Head of caudate nucleus (tissue), 42 donors: ENCODE measurements around the gene LRP1B.

Experiments
- DNase-seq, 42 donors: peaks; one replicate each; pipeline versions ENCODE4 v3.0.0 to v3.0.0-alpha.2; 2020 to 2021; ENCODE audit warnings: mixed read lengths in 7 of 42
- intact Hi-C: fragments of 100-400 bp; cut with DNase I; formaldehyde crosslinking; loops from one replicate; pipeline ENCODE4 v1.15.0; 2022

Gene LRP1B

DNA sequence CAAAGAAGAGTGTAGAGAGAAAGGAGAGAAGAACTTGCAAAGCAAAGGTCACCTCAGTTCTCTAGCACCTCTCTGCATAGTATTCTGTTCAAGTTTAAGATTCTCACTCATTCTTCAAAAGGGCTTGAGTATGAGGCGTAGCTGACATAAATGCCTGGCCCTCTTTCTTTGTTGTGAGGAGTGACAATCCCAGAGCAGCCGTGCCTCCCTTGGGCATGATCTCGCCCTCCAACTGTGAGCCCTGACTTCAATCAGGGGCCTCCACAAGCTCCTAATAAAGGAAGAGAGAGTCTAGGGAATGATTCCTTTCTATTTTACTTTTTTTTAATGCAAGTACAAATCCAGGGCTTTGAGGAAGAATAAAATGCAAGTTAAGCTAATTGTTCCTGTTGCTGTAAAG lies 402.7 kb downstream of the LRP1B start:
- intact Hi-C loops: no loop called here
- DNase-seq: no peak

DNA sequence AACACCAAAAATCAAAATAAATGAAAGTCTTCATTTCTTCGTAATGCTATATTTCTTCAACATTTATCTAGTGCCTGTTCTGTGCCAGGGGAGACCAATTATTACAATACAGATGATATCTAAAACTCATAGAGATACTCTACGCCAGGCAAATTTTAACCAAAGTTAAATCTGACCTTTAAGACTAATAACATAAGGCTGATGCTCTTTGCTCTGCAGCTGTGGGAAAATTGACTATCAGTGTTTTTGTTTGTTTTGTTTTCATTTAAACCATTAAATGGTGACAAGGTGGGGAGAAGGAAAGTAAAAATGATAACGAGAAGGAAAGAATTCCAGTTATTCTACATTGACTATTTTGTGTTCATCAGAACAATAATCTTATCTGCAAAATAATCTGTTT lies 406.4 kb downstream of the LRP1B start:
- intact Hi-C loops: no loop called here

DNA sequence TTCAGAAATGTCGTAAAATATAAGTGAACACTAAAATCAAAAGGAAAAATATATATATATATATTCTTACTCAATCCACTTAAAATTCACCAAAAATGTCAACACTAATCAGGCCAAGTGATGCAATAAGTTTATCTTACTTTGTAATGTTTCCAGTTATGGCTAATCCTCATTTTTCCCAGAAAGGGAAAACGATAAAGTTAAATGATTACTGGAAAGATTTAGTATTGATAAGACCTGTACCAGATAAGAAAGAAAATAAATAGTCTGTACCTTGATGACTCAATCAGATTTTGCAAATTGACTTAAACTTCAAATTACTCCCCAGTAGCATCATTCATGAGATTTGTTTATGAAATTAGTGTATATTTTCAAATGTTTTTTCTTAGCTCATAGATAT lies 407.0 kb downstream of the LRP1B start:
- intact Hi-C loops: no loop called here
- DNase-seq: no peak

More for the DNA sequence above, 406.4 kb downstream of the LRP1B start:
- DNase-seq: no peak

GRCh38 chr2:141720476-141720875 lies 410.3 kb downstream of the LRP1B start:
- intact Hi-C loops: no loop called here
- no peak for DNase-seq

- intact Hi-C loops: no loop called here
- peak in 4 of 42 donors; percentile 2 to 24 (median 7) for DNase-seq
Observed at GRCh38 chr2:141714496-141714895, 416.3 kb downstream of the LRP1B start.

DNA sequence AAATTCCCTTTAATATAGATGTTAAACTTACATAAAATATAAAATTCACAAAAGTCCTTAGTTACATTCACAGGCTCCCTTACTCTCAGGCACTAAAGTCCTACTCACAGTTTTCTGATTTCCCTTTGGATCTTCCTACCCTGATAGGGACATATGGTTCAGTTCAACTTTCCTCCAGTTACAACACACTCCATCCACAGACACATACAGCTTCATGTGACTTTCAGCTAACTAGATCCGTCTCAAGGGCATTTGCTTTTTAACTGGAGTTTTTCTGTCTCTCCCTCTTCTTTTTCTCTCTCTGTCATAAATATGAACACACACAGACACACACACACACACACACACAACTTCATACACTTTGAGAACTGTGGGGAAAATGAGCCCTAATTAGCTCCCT lies 419.2 kb downstream of the LRP1B start:
- intact Hi-C loops: no loop called here
- no peak for DNase-seq

DNA sequence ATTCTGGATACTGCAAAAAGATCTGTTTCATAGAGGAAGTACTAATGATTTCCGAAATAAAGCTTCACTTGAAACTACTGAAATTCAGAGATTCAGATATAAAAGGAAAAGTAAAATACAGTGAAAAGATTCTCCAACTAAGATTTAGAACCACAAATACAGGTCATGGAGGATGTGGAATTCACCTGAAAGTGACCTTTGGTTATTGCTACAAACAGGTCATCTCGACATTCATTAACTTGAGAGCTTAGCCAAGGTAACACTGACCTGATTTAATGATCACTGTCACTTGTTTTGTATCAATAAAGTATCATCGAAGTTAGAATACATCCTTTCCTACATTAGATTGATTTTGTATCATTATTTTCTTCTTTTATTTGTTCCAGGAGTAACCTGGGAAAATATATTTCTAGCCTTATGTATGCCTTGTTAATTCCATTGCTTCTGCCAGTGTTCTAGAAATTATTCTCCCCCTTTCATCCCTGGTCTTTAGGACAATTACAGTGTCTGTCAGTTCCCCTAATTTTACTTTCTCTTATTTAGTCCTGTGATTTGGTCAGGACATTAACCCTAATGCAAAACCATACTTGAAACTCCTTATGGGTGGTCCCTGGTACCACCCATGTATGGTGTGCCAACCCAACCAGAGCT lies 420.1 kb downstream of the LRP1B start:
- intact Hi-C loops: no loop called here
- no peak for DNase-seq

DNA sequence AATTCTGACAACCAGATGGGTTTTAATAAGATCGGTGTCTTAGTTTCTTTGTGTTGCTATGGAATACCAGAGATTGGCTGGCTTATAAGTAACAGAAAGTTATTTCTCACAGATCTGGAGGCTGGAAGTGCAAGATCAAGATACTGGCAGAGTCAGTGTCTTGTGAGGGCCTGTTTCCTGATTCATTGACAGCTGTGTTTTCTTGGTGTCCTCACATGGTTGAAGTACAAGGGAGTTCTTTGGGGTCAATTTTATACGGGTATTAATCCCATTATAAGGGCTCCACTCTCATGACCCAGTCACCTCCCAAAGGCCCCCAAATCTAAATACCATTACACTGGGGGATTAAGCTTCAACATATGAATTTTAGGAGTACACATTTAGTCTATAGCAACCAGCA lies 421.1 kb downstream of the LRP1B start:
- intact Hi-C loops: no loop called here

GRCh38 chr2:141707486-141707885 lies 423.3 kb downstream of the LRP1B start:
- no peak for DNase-seq
- intact Hi-C loops: no loop called here

More for the DNA sequence above, 421.1 kb downstream of the LRP1B start:
- DNase-seq: no peak

GRCh38 chr2:141704541-141704940 lies 426.3 kb downstream of the LRP1B start:
- no peak for DNase-seq
- intact Hi-C loops: no loop called here

DNA sequence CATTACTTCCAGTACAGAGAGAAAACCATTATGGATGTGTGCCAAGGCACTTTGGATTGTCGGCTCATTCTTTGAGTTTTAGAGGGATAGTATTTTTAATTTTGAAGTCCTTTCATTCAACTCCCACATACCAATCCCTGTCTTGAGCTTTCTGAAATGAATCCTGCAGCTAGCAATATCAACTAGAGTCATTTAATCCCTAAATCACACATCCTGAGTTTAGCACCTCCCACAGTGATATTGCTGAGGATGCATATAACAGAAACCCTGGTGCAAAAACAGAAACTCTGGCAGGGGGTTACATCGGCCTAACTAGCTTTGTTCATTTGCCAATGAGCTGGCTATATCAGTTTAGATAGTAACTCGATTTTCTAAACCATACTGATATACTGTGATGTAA lies 427.3 kb downstream of the LRP1B start:
- no peak for DNase-seq
- intact Hi-C loops: no loop called here

DNA sequence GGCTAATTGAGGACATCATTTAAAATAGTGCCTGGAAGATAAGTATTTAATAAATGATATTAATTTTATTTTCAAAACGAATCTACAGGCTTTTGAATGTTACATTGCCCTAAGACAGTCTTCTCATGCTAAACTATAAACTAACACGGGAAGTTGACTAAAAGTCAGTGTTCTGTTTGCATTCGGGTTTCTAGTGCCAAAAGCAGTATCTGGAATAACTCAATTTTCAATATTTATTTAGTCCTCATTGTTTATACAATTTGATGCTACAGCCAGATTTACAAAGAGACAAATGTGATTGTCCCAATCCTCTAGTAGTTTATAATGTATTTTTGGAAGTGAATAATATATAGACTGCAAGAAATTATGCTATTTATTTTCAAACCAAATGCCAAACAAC lies 429.2 kb downstream of the LRP1B start:
- intact Hi-C loops: no loop called here
- DNase-seq: no peak

GRCh38 chr2:141699573-141699972 lies 431.2 kb downstream of the LRP1B start:
- DNase-seq: no peak
- intact Hi-C loops: no loop called here

GRCh38 chr2:141698500-141698899 lies 432.3 kb downstream of the LRP1B start:
- no peak for DNase-seq
- intact Hi-C loops: no loop called here

DNA sequence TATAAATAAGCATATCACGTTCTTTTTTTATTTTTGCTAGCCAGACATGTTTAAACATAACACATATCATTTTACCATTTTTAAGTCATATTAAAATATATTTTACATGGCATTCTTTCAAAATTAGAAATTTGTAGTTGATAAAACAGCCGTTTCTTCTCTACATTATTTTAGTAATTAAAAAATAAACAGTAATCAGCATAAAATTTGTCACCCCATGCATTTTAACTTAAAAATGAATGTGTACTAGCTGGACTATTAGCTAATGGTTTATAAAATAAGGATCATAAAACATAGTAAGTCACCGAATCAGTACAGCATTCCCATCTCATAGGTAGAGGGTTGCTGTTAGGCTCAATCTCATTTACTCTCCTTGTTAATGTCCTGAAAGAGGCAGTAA lies 433.8 kb downstream of the LRP1B start:
- intact Hi-C loops: no loop called here
- no peak for DNase-seq

- intact Hi-C loops: no loop called here
- DNase-seq: no peak
Observed at GRCh38 chr2:141694180-141694579, 436.6 kb downstream of the LRP1B start.

DNA sequence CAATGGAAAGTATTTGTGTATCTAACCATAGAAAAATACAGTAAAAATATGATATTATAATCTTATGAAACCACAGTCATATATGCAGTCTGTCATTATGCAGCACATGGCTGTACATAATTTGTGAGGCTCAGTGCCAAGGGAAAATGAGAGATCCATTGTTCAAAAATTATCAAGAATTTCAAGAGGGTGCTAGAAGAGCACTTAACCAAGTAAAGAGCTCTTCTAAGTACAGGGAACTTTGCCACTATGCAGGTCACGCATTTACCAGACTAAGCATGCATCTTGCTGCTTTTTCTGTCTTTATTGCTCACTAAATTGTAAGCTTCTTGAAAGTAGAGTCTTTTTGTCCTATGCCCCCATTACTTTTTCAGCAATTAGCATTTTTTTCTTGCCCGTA lies 438.0 kb downstream of the LRP1B start:
- DNase-seq: no peak
- intact Hi-C loops: no loop called here

- intact Hi-C loops: no loop called here
- no peak for DNase-seq
Observed at GRCh38 chr2:141676139-141676538, 454.7 kb downstream of the LRP1B start.

- intact Hi-C loops: no loop called here
- DNase-seq: no peak
Observed at GRCh38 chr2:141666191-141666590, 464.6 kb downstream of the LRP1B start.

GRCh38 chr2:141660232-141660631 lies 470.6 kb downstream of the LRP1B start:
- peak in 1 of 42 donors; percentile 12 for DNase-seq
- intact Hi-C loops: no loop called here

- intact Hi-C loops: no loop called here
- no peak for DNase-seq
Observed at GRCh38 chr2:141654311-141654710, 476.5 kb downstream of the LRP1B start.

GRCh38 chr2:141653184-141653583 lies 477.6 kb downstream of the LRP1B start:
- intact Hi-C loops: no loop called here
- DNase-seq: no peak
